H1 (cell line): Measurements from ENCODE around the gene MBNL2.

Experiments used
- CHD2 ChIP-seq: IDR thresholded peaks from 2 replicates; pipeline ENCODE4 v1.6.1; 2012; ENCODE audit warnings: low read length, improper control_type of control experiment
- EP300 ChIP-seq, 2 experiments: IDR thresholded peaks; 1 replicate in 1 of 2; 2 replicates in 1 of 2; pipeline ENCODE4 v1.6.1; 2011 to 2012; ENCODE audit warnings: low read depth in 2 of 2, low read length in 2 of 2, mild to moderate bottlenecking in 2 of 2, borderline replicate concordance in 1 of 2, inconsistent platforms in 1 of 2, moderate library complexity in 1 of 2
- EZH2 ChIP-seq: fragments of 200-600 bp; sonication (generic); IDR thresholded peaks from 2 replicates; pipeline ENCODE4 v1.7.1; 2012; ENCODE audit warnings: low read depth, mild to moderate bottlenecking, moderate library complexity, low read length, inconsistent platforms; ENCODE audit not compliant: severe bottlenecking
- POLR2A ChIP-seq, 2 experiments: IDR thresholded peaks; 1 replicate in 1 of 2; 2 replicates in 1 of 2; pipeline ENCODE4 v1.6.1; 2011; ENCODE audit warnings: low read depth in 2 of 2, low read length in 2 of 2, mild to moderate bottlenecking in 2 of 2; ENCODE audit errors: control extremely low read depth in 1 of 2
- RNF2 ChIP-seq: fragments of 200-900, 300-1000 bp; sonication (generic); IDR thresholded peaks from 2 replicates; pipeline ENCODE4 v1.7.1; 2016; ENCODE audit warnings: borderline replicate concordance, low read depth, mild to moderate bottlenecking, antibody characterized with exemption, low read length; ENCODE audit not compliant: poor library complexity, severe bottlenecking; ENCODE audit errors: missing control alignments
- YY1 ChIP-seq: IDR thresholded peaks from 2 replicates; pipeline ENCODE4 v1.6.1; 2011; ENCODE audit warnings: low read depth, mild to moderate bottlenecking, low read length
- TF ChIP-seq, protein P1 (sequence below), 3 experiments: IDR thresholded peaks; 1 replicate in 2 of 3; 2 replicates in 1 of 3; pipeline versions ENCODE4 v1.5.1 to v1.6.1; 2011; ENCODE audit warnings: low read length in 3 of 3, mild to moderate bottlenecking in 3 of 3, inconsistent platforms in 2 of 3, low read depth in 1 of 3, moderate library complexity in 1 of 3; ENCODE audit not compliant: insufficient read depth in 1 of 3; ENCODE audit errors: control extremely low read depth in 1 of 3

GRCh38 chr13:97189928-97190327 lies 32.2 kb upstream of the MBNL2 start:
- TF ChIP-seq, protein P1, sequence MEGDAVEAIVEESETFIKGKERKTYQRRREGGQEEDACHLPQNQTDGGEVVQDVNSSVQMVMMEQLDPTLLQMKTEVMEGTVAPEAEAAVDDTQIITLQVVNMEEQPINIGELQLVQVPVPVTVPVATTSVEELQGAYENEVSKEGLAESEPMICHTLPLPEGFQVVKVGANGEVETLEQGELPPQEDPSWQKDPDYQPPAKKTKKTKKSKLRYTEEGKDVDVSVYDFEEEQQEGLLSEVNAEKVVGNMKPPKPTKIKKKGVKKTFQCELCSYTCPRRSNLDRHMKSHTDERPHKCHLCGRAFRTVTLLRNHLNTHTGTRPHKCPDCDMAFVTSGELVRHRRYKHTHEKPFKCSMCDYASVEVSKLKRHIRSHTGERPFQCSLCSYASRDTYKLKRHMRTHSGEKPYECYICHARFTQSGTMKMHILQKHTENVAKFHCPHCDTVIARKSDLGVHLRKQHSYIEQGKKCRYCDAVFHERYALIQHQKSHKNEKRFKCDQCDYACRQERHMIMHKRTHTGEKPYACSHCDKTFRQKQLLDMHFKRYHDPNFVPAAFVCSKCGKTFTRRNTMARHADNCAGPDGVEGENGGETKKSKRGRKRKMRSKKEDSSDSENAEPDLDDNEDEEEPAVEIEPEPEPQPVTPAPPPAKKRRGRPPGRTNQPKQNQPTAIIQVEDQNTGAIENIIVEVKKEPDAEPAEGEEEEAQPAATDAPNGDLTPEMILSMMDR (IDR thresholded peaks at IDR 0.05; ENCODE audit: control extremely low read depth in 1 of 3, insufficient read depth in 1 of 3, low read depth in 1 of 3, low read length in 3 of 3), result no peak
- no peak for TF ChIP-seq EP300 (IDR thresholded peaks at IDR 0.05; ENCODE audit: borderline replicate concordance in 1 of 2, low read depth in 2 of 2, low read length in 2 of 2)
- TF ChIP-seq EZH2, result no peak
- TF ChIP-seq CHD2, result no peak
- TF ChIP-seq YY1, result no peak
- no peak for TF ChIP-seq RNF2
- no peak for TF ChIP-seq POLR2A (IDR thresholded peaks at IDR 0.05; ENCODE audit: control extremely low read depth in 1 of 2, low read depth in 2 of 2, low read length in 2 of 2)
